ENCODE results near the gene LRRC34.

Gene LRRC34

GRCh38 chr3:169781209-169781855 lies 31.4 kb downstream of the LRRC34 start:
- H3K36me3 ChIP-seq (ENCODE audit: insufficient read depth, low read length): peaks cover 98% of the 10 kb centered on the region
- no peak for TF ChIP-seq POLR2AphosphoS5 (IDR thresholded peaks at IDR 0.05; ENCODE audit: borderline replicate concordance, low read depth, low read length)
- TF ChIP-seq FOXP2 (optimal IDR thresholded peaks at IDR 0.05; ENCODE audit: control extremely low read depth, extremely low read length, insufficient read depth): no peak
- no peak for TF ChIP-seq EZH2 (IDR thresholded peaks at IDR 0.05)
- no peak overlapping the region for H3K27ac ChIP-seq

DNA sequence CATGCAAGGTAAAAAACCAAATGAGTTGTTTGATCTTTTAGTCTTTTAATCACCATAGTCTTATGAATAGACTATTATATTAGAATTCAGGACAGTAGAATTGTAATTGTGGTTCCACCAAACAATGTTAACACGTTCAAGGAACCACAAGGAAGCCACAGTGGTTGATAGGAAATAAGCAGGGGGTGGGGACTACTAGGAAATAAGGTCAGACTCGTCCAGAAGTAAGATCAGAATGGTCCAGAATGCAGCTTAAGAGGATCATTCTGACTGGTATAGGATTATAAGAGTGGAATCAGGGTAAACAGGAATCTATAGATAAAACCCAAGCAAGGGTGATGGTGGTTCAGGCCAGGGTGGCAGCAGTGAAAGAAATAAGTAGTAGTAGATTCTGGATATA lies 32.0 kb downstream of the LRRC34 start:
- H3K9ac ChIP-seq (ENCODE audit: insufficient read length): no peak overlapping the region
- no peak for TF ChIP-seq FOXP2 (optimal IDR thresholded peaks at IDR 0.05; ENCODE audit: control extremely low read depth, extremely low read length, insufficient read depth)
- TF ChIP-seq POLR2AphosphoS5 (IDR thresholded peaks at IDR 0.05; ENCODE audit: borderline replicate concordance, low read depth, low read length): no peak
- no peak for TF ChIP-seq EZH2 (IDR thresholded peaks at IDR 0.05)
- peaks cover 98% of the 10 kb centered on the region for H3K36me3 ChIP-seq (ENCODE audit: insufficient read depth, low read length)
- no peak overlapping the region for H3K27ac ChIP-seq
- no peak for DNase-seq (ENCODE audit: low read depth, low spot score)
- H3K9me3 ChIP-seq (ENCODE audit: low read depth, low read length): no peaks in the 10 kb centered on the region
- no peak overlapping the region for H3K4me3 ChIP-seq

More at GRCh38 chr3:169781209-169781855, 31.4 kb downstream of the LRRC34 start:
- Histone ChIP-seq H3K9ac (ENCODE audit: insufficient read length) (no peak overlapping the region), H3K4me3 (no peak overlapping the region), H3K9me3 (ENCODE audit: low read depth, low read length) (no peaks in the 10 kb centered on the region)
- no peak for DNase-seq (ENCODE audit: low read depth, low spot score)

GRCh38 chr3:169777822-169778221 lies 34.9 kb downstream of the LRRC34 start:
- H3K27ac ChIP-seq: no peak overlapping the region
- H3K9ac ChIP-seq (ENCODE audit: insufficient read length): no peak overlapping the region
- no peak for TF ChIP-seq FOXP2 (optimal IDR thresholded peaks at IDR 0.05; ENCODE audit: control extremely low read depth, extremely low read length, insufficient read depth)
- no peak for TF ChIP-seq POLR2AphosphoS5 (IDR thresholded peaks at IDR 0.05; ENCODE audit: borderline replicate concordance, low read depth, low read length)
- TF ChIP-seq EZH2 (IDR thresholded peaks at IDR 0.05): no peak
- H3K4me3 ChIP-seq: no peak overlapping the region
- no peaks in the 10 kb centered on the region for H3K9me3 ChIP-seq (ENCODE audit: low read depth, low read length)
- peaks cover 90% of the 10 kb centered on the region for H3K36me3 ChIP-seq (ENCODE audit: insufficient read depth, low read length)
- DNase-seq (ENCODE audit: low read depth, low spot score): no peak

GRCh38 chr3:169774186-169774585 lies 38.5 kb downstream of the LRRC34 start:
- no peak for DNase-seq (ENCODE audit: low read depth, low spot score)
- H3K4me3 ChIP-seq: peak overlapping the region; percentile 85
- H3K36me3 ChIP-seq (ENCODE audit: insufficient read depth, low read length): peaks cover 54% of the 10 kb centered on the region
- no peak overlapping the region for H3K27ac ChIP-seq
- H3K9ac ChIP-seq (ENCODE audit: insufficient read length): peak overlapping the region; percentile 99
- no peaks in the 10 kb centered on the region for H3K9me3 ChIP-seq (ENCODE audit: low read depth, low read length)
- TF ChIP-seq POLR2AphosphoS5 (IDR thresholded peaks at IDR 0.05; ENCODE audit: borderline replicate concordance, low read depth, low read length) (no peak), EZH2 (IDR thresholded peaks at IDR 0.05) (no peak), FOXP2 (optimal IDR thresholded peaks at IDR 0.05; ENCODE audit: control extremely low read depth, extremely low read length, insufficient read depth) (no peak)

- no peak for TF ChIP-seq FOXP2 (optimal IDR thresholded peaks at IDR 0.05; ENCODE audit: control extremely low read depth, extremely low read length, insufficient read depth)
- no peak for TF ChIP-seq EZH2 (IDR thresholded peaks at IDR 0.05)
- TF ChIP-seq POLR2AphosphoS5 (IDR thresholded peaks at IDR 0.05; ENCODE audit: borderline replicate concordance, low read depth, low read length): peak; percentile 98
- peak within 1 kb of the TSS; percentile 95 for H3K27ac ChIP-seq
- no peaks in the 10 kb centered on the region for H3K9me3 ChIP-seq (ENCODE audit: low read depth, low read length)
- peak within 1 kb of the TSS; percentile 85 for H3K4me3 ChIP-seq
- peak within 1 kb of the TSS; percentile 99 for H3K9ac ChIP-seq (ENCODE audit: insufficient read length)
- DNase-seq (ENCODE audit: low read depth, low spot score): no peak
- peaks cover 43% of the 10 kb centered on the region for H3K36me3 ChIP-seq (ENCODE audit: insufficient read depth, low read length)
Observed at GRCh38 chr3:169772897-169773816, 39.5 kb downstream of the LRRC34 start, which contains the start of gene MYNN. TSS of gene MYNN (plus strand) at chr3:169773396. CDS start at chr3:169774296, 900 bp downstream.

DNA sequence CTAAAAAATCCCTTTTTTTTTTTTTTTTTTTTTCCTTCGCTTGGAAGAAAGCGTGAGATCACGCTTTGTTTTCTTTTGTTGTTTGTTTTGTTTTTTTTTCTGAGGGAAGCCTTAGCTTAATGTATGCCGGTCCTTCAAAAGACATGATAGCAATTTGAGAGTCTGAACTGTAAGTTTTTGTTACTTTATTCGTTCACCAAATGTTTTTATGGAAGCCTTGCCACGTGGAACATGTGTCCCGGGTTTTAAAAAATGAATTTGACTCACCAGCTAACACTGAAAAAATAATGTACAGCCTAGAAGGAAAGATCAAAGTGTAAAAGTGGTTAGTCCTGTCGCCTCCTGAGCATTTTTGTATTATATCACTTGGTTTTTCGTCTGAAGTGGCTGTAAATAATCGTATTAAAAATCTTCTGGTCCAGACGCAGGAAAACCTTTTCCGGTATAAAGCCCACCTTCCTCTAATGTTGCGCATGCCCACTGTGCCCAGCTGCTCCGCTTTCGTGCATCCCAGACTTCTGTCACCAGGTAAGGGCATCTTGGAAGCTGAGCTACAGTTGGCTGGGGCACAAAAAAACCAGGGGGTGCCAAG lies 40.3 kb downstream of the LRRC34 start:
- Histone ChIP-seq H3K36me3 (ENCODE audit: insufficient read depth, low read length) (peaks cover 36% of the 10 kb centered on the region), H3K9ac (ENCODE audit: insufficient read length) (peak overlapping the region; percentile 99), H3K4me3 (peak overlapping the region; percentile 85), H3K27ac (peak overlapping the region; percentile 95), H3K9me3 (ENCODE audit: low read depth, low read length) (no peaks in the 10 kb centered on the region)
- TF ChIP-seq FOXP2 (optimal IDR thresholded peaks at IDR 0.05; ENCODE audit: control extremely low read depth, extremely low read length, insufficient read depth): no peak
- no peak for TF ChIP-seq EZH2 (IDR thresholded peaks at IDR 0.05)
- peak; percentile 36; the same call in 1 of the 2 replicates for TF ChIP-seq POLR2AphosphoS5 (IDR thresholded peaks at IDR 0.05; ENCODE audit: borderline replicate concordance, low read depth, low read length)
- peak; percentile 88 for DNase-seq (ENCODE audit: low read depth, low spot score)

GRCh38 chr3:169771497-169772304 lies 41.0 kb downstream of the LRRC34 start:
- H3K9ac ChIP-seq (ENCODE audit: insufficient read length): peak overlapping the region; percentile 99
- no peak for TF ChIP-seq EZH2 (IDR thresholded peaks at IDR 0.05)
- no peak for TF ChIP-seq FOXP2 (optimal IDR thresholded peaks at IDR 0.05; ENCODE audit: control extremely low read depth, extremely low read length, insufficient read depth)
- no peak; the same call in none of the 2 replicates for TF ChIP-seq POLR2AphosphoS5 (IDR thresholded peaks at IDR 0.05; ENCODE audit: borderline replicate concordance, low read depth, low read length)
- DNase-seq (ENCODE audit: low read depth, low spot score): peak; percentile 97
- no peaks in the 10 kb centered on the region for H3K9me3 ChIP-seq (ENCODE audit: low read depth, low read length)
- peak overlapping the region; percentile 95 for H3K27ac ChIP-seq
- H3K36me3 ChIP-seq (ENCODE audit: insufficient read depth, low read length): peaks cover 29% of the 10 kb centered on the region
- H3K4me3 ChIP-seq: peak overlapping the region; percentile 85
